GM18505 (cell line): ENCODE measurements around the gene MGAT5.

Experiments
- ATAC-seq: cut with Tn5 transposase; IDR thresholded peaks from one replicate; pipeline ENCODE4 v1.9.1; 2021; ENCODE audit not compliant: unreplicated experiment
- POLR2A ChIP-seq: IDR thresholded peaks from 4 replicates; pipeline ENCODE4 v1.6.1; 2011; ENCODE audit warnings: borderline replicate concordance; ENCODE audit not compliant: insufficient read depth, insufficient read length; ENCODE audit errors: extremely low read depth

Gene MGAT5

GRCh38 chr2:134482131-134482723, 228.4 kb downstream of the MGAT5 start:
- no peak for ATAC-seq
- no peak for TF ChIP-seq POLR2A

DNA sequence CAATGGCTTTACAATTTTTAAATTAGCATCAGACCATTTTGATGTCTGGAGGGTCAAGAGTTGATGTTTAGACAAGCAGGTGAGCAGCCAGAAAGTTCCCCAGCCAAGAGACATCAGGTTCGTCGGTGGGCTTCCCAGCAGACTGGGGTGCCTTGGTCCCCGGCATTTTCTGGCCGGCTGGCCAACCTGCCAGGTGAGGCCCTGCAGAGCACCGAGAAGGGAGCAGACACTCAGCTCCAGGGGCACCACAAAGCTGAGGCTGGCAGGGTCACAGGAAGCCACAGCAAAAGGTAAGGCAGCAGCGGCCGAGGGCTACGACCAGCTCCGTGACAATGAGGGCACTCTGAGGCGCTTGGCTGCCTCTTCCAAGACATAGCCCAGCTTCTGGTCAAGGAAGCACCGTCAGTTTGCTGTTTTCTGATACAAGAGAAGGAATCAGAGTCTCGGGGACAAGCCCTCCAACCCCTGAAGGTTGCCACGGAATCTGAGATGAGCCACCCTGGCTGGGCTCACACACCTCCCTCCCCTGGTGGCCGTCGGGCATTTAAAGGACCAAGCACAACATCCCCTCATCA, 229.0 kb downstream of the MGAT5 start:
- no peak for ATAC-seq
- TF ChIP-seq POLR2A = no peak

DNA sequence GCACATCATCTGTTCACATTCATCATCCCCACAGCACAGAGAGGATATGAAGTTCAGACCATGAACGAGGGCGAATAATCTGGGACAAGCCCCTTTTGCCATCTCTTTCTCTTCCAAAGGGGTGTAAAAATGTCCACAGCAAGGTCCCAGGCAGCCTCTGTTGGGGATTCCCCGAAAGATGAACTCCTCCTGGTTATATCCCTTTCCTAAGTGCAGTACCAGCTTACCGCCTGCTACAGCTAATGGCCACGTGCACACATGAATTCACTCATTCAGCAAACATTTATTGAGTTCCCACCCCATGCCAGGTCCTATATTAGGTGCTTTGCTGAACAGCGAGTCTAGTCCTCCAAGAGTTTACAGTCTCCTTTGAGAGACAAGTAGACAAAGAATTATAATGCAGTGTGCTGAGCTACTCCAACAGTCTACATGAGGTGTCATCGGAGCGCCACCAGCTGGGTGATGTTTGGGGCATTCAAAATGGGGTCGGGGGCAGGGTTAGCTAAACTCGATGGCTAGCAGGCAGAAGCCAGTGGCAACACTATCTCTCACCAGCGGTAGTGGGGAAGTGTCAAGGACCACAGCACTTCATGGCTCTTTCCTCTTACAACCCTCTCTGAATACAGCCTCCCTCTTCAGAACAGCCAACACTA, 236.0 kb downstream of the MGAT5 start:
- ATAC-seq = no peak
- no peak for TF ChIP-seq POLR2A

DNA sequence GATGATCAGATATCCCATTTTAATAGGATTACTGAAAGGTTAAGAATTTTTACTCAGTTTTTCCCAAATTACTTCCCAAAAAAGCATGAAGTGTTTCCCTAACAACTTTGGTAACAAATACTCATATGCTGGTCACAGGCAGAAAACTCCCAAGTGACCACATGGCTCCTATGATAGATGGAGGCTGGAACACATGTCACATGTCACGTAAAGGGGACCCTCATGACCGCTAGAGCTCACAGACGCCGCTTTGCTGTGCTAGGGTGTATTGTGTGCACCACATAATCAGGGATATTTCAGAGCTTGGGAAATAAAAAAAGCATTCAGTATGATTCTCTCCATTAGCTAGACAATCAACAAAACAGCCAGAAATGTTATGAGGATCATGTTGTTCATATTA, 236.7 kb downstream of the MGAT5 start:
- no peak for ATAC-seq
- no peak for TF ChIP-seq POLR2A

DNA sequence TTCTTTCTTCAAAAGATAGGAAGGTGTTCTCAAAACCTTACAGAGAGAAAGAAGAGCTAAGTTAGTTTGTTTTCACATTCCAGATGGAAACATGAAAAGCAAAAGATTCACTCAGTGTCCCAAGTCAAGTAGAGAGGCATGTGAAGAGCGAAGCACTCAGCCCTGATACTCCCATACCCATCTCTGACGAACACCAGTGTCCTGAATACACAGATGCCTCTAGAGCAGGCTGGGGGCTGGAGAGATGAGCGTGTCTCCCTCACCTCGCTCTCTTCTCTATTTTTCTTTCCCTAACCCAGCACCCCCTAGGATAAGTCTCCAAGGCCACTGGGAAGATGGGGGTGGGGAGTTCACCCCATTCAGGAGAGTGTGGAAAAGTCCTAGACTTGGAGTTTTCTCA, 237.2 kb downstream of the MGAT5 start:
- TF ChIP-seq POLR2A = no peak
- no peak for ATAC-seq

- TF ChIP-seq POLR2A = no peak
- no peak for ATAC-seq
Observed at GRCh38 chr2:134491771-134492441, 238.0 kb downstream of the MGAT5 start.

- no peak for ATAC-seq
- no peak for TF ChIP-seq POLR2A
Observed at GRCh38 chr2:134493797-134494196, 239.9 kb downstream of the MGAT5 start.

GRCh38 chr2:134498654-134499053, 244.8 kb downstream of the MGAT5 start:
- ATAC-seq = no peak
- no peak for TF ChIP-seq POLR2A

DNA sequence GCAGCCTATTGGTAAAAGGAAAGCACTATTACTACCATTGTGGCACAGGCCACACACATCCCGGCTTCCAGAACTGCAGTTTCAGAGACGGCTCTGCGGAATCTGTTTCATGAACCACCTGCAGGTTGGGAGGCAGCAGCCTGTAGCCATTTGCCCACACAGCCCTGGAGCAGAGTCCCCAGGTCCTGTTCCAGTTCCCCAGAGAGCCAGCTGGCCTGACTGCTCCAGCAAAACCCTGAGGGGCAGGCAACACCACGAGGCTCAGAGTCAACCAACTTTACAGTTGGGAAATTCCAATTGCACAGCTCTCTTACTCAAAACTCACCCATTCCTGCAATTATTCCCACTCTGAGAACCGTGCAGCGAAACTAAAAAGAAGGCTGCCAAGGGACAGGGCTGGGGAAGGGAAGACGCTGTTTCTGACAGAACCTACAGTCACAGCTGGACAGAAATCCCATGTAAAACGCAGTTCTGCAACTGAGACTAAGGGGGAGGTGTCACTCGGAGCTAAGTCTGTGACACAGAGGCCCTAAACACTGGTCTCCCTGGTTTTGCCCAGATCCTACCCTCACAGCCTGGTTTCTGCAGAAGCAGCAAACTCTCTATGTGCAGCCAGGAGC, 245.5 kb downstream of the MGAT5 start:
- ATAC-seq = no peak

DNA sequence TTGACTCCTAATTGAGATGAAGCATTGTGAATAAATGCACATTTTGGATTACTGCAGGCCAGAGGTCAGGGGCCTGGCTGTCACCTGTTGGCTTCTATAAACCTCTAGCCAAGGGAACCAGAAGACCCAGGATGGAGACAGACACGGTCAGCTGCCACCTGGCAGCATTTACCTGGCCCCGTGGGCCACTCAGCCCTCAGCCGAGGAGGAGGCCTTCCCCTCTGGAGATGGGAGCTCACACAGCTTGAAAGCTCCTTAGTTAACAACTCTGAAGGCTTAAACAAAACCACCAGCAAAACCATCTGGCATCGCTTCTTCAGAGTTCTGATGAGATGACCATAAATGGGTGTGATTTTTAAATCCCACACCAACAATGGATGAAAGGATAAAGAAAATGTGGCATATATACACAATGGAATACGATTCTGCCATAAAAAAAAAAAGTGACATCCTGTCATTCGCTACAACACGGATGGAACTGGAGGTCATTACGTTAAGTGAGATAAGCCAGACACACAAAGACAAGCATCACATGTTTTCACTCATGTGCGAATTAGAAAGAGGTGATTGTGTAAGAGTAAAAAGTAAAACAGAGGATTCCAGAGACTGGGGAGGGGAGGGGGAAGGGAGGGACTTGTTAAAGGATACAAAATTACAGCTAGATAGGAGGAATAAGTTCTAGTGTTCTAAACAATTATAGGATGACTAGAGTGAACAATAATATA, 246.5 kb downstream of the MGAT5 start:
- no peak for ATAC-seq
- no peak for TF ChIP-seq POLR2A

More for the DNA sequence above, 245.5 kb downstream of the MGAT5 start:
- no peak for TF ChIP-seq POLR2A

- no peak for ATAC-seq
- TF ChIP-seq POLR2A = no peak
Observed at GRCh38 chr2:134501476-134502091, 247.7 kb downstream of the MGAT5 start.

DNA sequence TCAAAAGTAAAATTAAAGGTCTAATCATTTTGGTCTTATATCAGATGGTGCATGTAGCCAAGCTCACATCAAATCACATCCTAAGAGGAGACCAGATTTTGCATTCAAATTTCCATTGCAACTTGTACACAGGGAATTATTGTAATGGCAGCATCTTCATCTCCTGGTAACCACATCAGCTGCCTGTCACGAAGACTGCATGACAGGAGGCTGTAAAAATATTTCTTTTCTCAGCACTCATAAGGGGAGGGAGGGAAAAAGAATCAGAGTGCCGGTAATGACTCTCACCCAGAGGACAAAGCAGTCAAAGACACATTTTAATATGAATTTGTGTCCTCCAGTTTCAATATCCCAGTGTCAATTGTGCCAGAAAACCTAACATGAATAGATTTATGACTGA, 248.2 kb downstream of the MGAT5 start:
- TF ChIP-seq POLR2A = no peak
- ATAC-seq = no peak
